Natural killer cell (primary cell): ENCODE data around the gene FHL2. TPM values are rescaled to one million over a fixed set of nuclear protein-coding genes. Genes with fewer than 3 reads are reported as not detected.

Experiments used
- ATAC-seq, 3 donors: fragments of 150-1000 bp in 2 of 3; fragments of 200-7000 bp in 1 of 3; cut with Tn5 transposase; 1 replicate in 1 of 3; 2 replicates in 2 of 3; pipeline ENCODE4 v1.10.0; 2021; ENCODE audit warnings: mild to moderate bottlenecking in 2 of 3, moderate library complexity in 2 of 3
- DNase-seq, 2 donors: peaks; one replicate each; pipeline versions ENCODE4 v3.0.0 to v3.0.0-alpha.2; 2013 to 2021; ENCODE audit warnings: mixed read lengths in 1 of 2
- H3K27ac ChIP-seq: one replicate; pipeline ENCODE4 v1.5.1; 2013; ENCODE audit warnings: mild to moderate bottlenecking, low read length
- H3K27me3 ChIP-seq: one replicate; pipeline ENCODE4 v1.6.1; 2013; ENCODE audit warnings: low read length; ENCODE audit not compliant: control insufficient read depth, insufficient read depth
- H3K36me3 ChIP-seq: one replicate; pipeline ENCODE4 v1.6.1; 2013; ENCODE audit warnings: low read length; ENCODE audit not compliant: control insufficient read depth, insufficient read depth
- H3K4me1 ChIP-seq: one replicate; pipeline ENCODE4 v1.6.1; 2013; ENCODE audit warnings: low read length; ENCODE audit not compliant: control insufficient read depth, insufficient read depth
- H3K4me3 ChIP-seq: one replicate; pipeline ENCODE4 v1.5.1; 2013; ENCODE audit warnings: low read length
- H3K9me3 ChIP-seq: one replicate; pipeline ENCODE4 v1.6.1; 2013; ENCODE audit warnings: low read length; ENCODE audit not compliant: control insufficient read depth, insufficient read depth
- H3K27ac Mint-ChIP-seq, 2 donors: one replicate each; pipeline ENCODE4 v1.8.0; 2022; ENCODE audit warnings: mild to moderate bottlenecking in 2 of 2, mixed read lengths in 2 of 2, moderate library complexity in 1 of 2
- H3K27me3 Mint-ChIP-seq, 2 donors: one replicate each; pipeline ENCODE4 v1.8.0; 2022; ENCODE audit warnings: low read depth in 2 of 2, mixed read lengths in 2 of 2
- H3K36me3 Mint-ChIP-seq: one replicate; pipeline ENCODE4 v1.8.0; 2022; ENCODE audit warnings: mixed read lengths
- H3K4me1 Mint-ChIP-seq, 2 donors: one replicate each; pipeline ENCODE4 v1.8.0; 2022; ENCODE audit warnings: mixed read lengths in 2 of 2
- H3K4me3 Mint-ChIP-seq: one replicate; pipeline ENCODE4 v1.8.0; 2022; ENCODE audit warnings: mild to moderate bottlenecking, moderate library complexity, mixed read lengths
- H3K9me3 Mint-ChIP-seq, 2 donors: one replicate each; pipeline ENCODE4 v1.8.0; 2022; ENCODE audit warnings: mixed read lengths in 2 of 2
- CTCF ChIP-seq: fragments of 200-600 bp; IDR thresholded peaks from one replicate; pipeline ENCODE4 v1.8.0; 2022; ENCODE audit warnings: antibody characterized with exemption
- WGBS: methylation state at CpG from one replicate; pipeline ENCODE4 v1.1.7; 2013; ENCODE audit warnings: missing lambda C conversion rate; ENCODE audit not compliant: insufficient coverage; 5-methylcytosine and 5-hydroxymethylcytosine counted together
- intact Hi-C: fragments of 100-400 bp; cut with micrococcal nuclease; formaldehyde crosslinking; loops from one replicate; pipeline ENCODE4 v1.14.2; 2022
- total RNA-seq, 4 donors: library from RNA; stranded (reverse); fragments of 120-200 nt in 1 of 4; gene quantifications; one replicate each; pipeline versions ENCODE4 v1.2.3 to v1.2.4, GENCODE V29; 2013 to 2022

Gene FHL2
- total RNA-seq, 3 donors from 2014 or later (not counting 1 experiment from before 2014, with no cell fraction given) = 0.26 to 1.3 (median 0.84) TPM

- Mint-ChIP-seq H3K36me3 (no peaks in the 10 kb centered on the region), H3K4me1 (no peaks in the 10 kb centered on the region), H3K27ac (no peak overlapping the region), H3K4me3 (no peak overlapping the region), H3K9me3 (no peaks in the 10 kb centered on the region), H3K27me3 (peaks cover 11 to 50% of the 10 kb centered on the region in 2 donors)
- no peak for TF ChIP-seq CTCF
- intact Hi-C loops = no loop called here
- Histone ChIP-seq H3K4me3 (no peak overlapping the region), H3K27me3 (no peaks in the 10 kb centered on the region), H3K9me3 (no peaks in the 10 kb centered on the region), H3K36me3 (no peaks in the 10 kb centered on the region), H3K27ac (no peak overlapping the region), H3K4me1 (no peaks in the 10 kb centered on the region)
- DNase-seq = no peak
- no peak for ATAC-seq
- WGBS = 88% methylated on average over 6 of the region's 6 CpGs
Measured at GRCh38 chr2:105409717-105410116, 10.9 kb upstream of the FHL2 start.

GRCh38 chr2:105407946-105408743 is 9.3 kb upstream of the FHL2 start:
- WGBS = 92% methylated on average over 5 of the region's 7 CpGs
- DNase-seq (no peak), ATAC-seq (no peak)
- Mint-ChIP-seq H3K36me3 (no peaks in the 10 kb centered on the region), H3K27me3 (peaks cover 11 to 51% of the 10 kb centered on the region in 2 donors), H3K27ac (no peak overlapping the region), H3K4me1 (no peaks in the 10 kb centered on the region), H3K9me3 (no peaks in the 10 kb centered on the region), H3K4me3 (no peak overlapping the region)
- TF ChIP-seq CTCF = no peak
- intact Hi-C loops = no loop called here
- Histone ChIP-seq H3K4me3 (no peak overlapping the region), H3K27ac (no peak overlapping the region), H3K4me1 (no peaks in the 10 kb centered on the region), H3K27me3 (no peaks in the 10 kb centered on the region), H3K36me3 (no peaks in the 10 kb centered on the region), H3K9me3 (no peaks in the 10 kb centered on the region)

- no peak for TF ChIP-seq CTCF
- ATAC-seq = no peak
- Histone ChIP-seq H3K27me3 (no peaks in the 10 kb centered on the region), H3K4me1 (no peaks in the 10 kb centered on the region), H3K27ac (no peak overlapping the region), H3K36me3 (no peaks in the 10 kb centered on the region), H3K9me3 (no peaks in the 10 kb centered on the region), H3K4me3 (no peak overlapping the region)
- H3K27ac Mint-ChIP-seq = no peak overlapping the region
- H3K4me1 Mint-ChIP-seq = no peaks in the 10 kb centered on the region
- intact Hi-C loops = no loop called here
- 77% methylated on average over 5 of the region's 5 CpGs for WGBS
- no peak for DNase-seq
- peaks cover 5 to 40% of the 10 kb centered on the region in 2 donors for H3K27me3 Mint-ChIP-seq
- no peak overlapping the region for H3K4me3 Mint-ChIP-seq
- H3K36me3 Mint-ChIP-seq = no peaks in the 10 kb centered on the region
- H3K9me3 Mint-ChIP-seq = no peaks in the 10 kb centered on the region
Measured at GRCh38 chr2:105406221-105406620, 7.4 kb upstream of the FHL2 start.

- DNase-seq (no peak), ATAC-seq (no peak)
- no peaks in the 10 kb centered on the region for H3K9me3 ChIP-seq
- Mint-ChIP-seq H3K4me3 (no peak overlapping the region), H3K9me3 (no peaks in the 10 kb centered on the region), H3K27ac (no peak overlapping the region), H3K36me3 (no peaks in the 10 kb centered on the region), H3K27me3 (peaks cover 5 to 40% of the 10 kb centered on the region in 2 donors), H3K4me1 (no peaks in the 10 kb centered on the region)
- TF ChIP-seq CTCF = no peak
- H3K27ac ChIP-seq = no peak overlapping the region
- H3K4me3 ChIP-seq = no peak overlapping the region
- H3K36me3 ChIP-seq = no peaks in the 10 kb centered on the region
- 89% methylated on average over 4 of the region's 4 CpGs for whole genome bisulfite sequencing
- H3K4me1 ChIP-seq = no peaks in the 10 kb centered on the region
- H3K27me3 ChIP-seq = no peaks in the 10 kb centered on the region
- intact Hi-C loops = no loop called here
Measured at GRCh38 chr2:105405291-105405690, 6.4 kb upstream of the FHL2 start.
